Stimulated activated CD8-positive, alpha-beta memory T cell treated with anti-CD3 and anti-CD28 coated beads, Interleukin-7, amount 100 ng/mL, for 48 hours (primary cell): Measurements from ENCODE around the gene NADK2.
"Not testable (repeated sequence)": the region's sequence is repeated elsewhere in the genome, so short reads cannot be mapped to it uniquely, and the experiment has no call there.

Experiments used
- DNase-seq, 2 donors: peaks; one replicate each; pipeline ENCODE4 v3.0.0-alpha.2; 2020; ENCODE audit warnings: low read depth in 1 of 2; ENCODE audit errors: extremely low read depth in 1 of 2

The NADK2 gene

GRCh38 chr5:36208786-36209185 is 32.9 kb downstream of the NADK2 start:
- no peak for DNase-seq

GRCh38 chr5:36206913-36207312 is 34.8 kb downstream of the NADK2 start:
- DNase-seq = no peak

DNA sequence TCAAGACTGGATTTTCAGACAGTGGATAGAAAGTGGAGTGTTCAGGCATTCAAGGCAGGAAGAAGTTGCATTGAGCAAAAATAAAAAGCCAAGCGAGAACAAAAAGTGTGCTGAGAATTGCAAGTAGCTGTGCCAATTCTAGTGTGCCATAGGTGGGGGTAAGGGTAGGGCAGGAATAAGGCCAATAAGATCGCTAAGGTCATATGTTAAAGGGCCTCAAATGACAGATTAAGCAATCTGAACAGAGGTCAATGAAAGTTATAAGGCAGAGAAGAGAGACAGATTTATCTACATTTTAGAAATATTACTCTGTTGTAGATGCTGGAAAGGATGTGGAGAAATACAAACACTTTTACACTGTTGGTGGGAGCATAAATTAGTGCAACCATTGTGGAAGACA is 36.4 kb downstream of the NADK2 start:
- no peak for DNase-seq

- no peak for DNase-seq
These were observed 39.2 kb downstream of the NADK2 start for GRCh38 chr5:36202521-36202961.

GRCh38 chr5:36200513-36200912 is 41.2 kb downstream of the NADK2 start:
- no peak for DNase-seq

GRCh38 chr5:36199620-36200019 is 42.1 kb downstream of the NADK2 start:
- DNase-seq = no peak

DNA sequence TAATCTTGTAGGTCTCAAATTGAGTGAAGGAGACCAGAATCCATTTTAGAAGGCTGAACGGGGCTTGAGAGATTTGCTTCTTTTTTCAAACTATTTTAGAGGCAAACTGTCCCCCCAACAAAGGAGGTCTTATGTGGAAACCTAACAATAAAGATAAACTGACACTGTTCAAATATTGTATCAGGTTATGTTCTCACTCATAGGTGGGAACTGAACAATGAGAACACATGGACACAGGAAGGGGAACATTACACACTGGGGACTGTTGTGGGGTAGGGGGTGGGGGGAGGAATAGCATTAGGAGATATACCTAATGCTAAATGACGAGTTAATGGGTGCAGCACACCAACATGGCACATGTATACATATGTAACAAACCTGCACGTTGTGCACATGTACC is 42.9 kb downstream of the NADK2 start:
- DNase-seq = not testable (repeated sequence)

- DNase-seq = no peak
These were observed 43.4 kb downstream of the NADK2 start for GRCh38 chr5:36198281-36198680.

- DNase-seq = no peak
These were observed 48.0 kb downstream of the NADK2 start for GRCh38 chr5:36193746-36194145.

GRCh38 chr5:36184408-36184807 is 57.3 kb downstream of the NADK2 start:
- not testable (repeated sequence) for DNase-seq

GRCh38 chr5:36181774-36182173 is 60.0 kb downstream of the NADK2 start:
- no peak for DNase-seq

- DNase-seq = no peak
These were observed 61.0 kb downstream of the NADK2 start for GRCh38 chr5:36180556-36181350.

DNA sequence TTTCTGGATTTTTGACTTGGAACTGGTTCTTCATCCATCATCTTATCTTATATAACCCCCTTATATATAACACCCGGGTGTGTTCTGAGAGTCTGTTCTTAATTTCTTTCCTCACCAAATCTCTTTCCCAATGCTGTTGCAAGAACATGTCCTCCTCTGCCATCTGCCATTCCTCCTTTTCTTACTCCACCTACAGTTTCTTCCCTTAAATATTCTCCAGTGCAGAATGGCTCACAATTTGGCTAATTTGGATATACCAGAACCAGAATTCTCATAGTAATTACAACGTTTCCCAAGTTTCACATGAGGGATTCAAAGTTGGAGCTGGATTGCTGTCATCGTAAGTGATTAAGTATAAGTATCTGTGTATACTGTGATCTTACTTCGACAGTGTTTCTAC is 61.8 kb downstream of the NADK2 start:
- no peak for DNase-seq

GRCh38 chr5:36178524-36178890 is 63.2 kb downstream of the NADK2 start:
- no peak for DNase-seq

GRCh38 chr5:36177715-36178523 is 63.8 kb downstream of the NADK2 start:
- no peak for DNase-seq

DNA sequence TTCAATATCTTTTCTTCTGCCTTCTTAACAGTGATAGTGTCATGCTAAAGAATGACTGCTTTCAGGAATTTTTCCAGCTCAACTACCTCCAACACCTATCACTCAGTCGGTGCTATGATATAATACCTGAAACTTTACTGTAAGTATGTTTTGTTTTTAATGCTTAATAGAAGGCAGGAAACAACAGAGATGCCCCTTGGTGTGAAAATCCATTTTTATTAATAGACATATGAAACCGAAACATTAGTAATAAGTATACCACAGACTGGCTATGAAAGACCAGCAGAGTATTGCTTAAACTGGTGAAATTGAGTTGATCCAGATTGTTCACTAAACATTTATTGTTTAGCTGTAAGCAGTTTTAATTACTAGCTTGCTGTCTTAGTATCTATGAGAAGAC is 64.6 kb downstream of the NADK2 start:
- no peak for DNase-seq

- no peak for DNase-seq
These were observed 66.7 kb downstream of the NADK2 start for GRCh38 chr5:36175043-36175442.

DNA sequence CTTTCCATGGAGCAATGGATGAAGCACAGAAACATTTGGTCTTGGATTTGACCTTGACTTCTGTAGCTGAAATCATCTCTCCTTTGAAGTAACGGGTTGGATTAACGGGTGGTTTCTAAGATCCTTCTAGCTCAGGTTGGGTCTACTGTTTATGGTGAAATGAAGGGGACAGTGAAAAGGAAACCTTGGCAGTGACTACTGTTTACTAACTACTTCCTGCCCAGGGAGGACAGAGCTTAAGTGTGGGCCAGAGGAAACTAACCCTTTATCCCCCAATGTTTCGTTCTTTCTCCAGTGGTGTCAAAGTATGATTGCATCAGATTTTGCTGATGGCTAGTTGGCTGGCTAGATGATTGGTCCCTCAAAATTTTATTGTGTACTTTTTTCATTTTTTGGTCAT is 67.6 kb downstream of the NADK2 start:
- no peak for DNase-seq

- no peak for DNase-seq
These were observed 68.3 kb downstream of the NADK2 start for GRCh38 chr5:36173426-36173825.

GRCh38 chr5:36172599-36172998 is 69.1 kb downstream of the NADK2 start:
- no peak for DNase-seq

- DNase-seq = no peak
These were observed 70.8 kb downstream of the NADK2 start for GRCh38 chr5:36170832-36171424.

DNA sequence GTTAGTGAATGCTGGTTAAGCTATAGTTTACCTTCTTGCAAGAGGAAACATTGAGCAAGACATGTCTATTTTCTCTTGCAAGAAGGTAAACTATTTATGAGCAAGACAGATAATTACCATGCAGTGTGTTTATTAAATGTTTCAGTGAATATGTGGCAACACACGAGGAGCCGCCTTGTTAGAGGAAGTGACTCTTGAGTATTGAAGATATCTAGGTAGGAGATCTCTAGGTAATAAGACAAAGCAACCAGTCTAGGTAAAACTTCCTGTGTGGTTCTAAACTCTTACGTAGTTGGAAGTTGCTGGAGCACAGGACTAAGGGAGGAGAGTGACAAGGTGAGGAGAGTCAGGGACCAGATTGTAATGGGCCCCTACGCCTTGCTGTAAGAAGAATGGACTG is 73.0 kb downstream of the NADK2 start:
- no peak for DNase-seq
